SK-N-SH treated with all-trans-retinoic acid at 6 μM for 48 hours (cell line): ENCODE results near the gene ADAMTSL3.

Experiments
- ATAC-seq: fragments of 200-7000 bp; cut with Tn5 transposase; 3 replicates; pipeline ENCODE4 v1.9.1; 2020; ENCODE audit warnings: mild to moderate bottlenecking, moderate library complexity
- ARNTL ChIP-seq: fragments of 450-650 bp; formaldehyde crosslinking; IDR thresholded peaks from 2 replicates; pipeline ENCODE4 v1.5.0; 2020; ENCODE audit warnings: low read depth, mild to moderate bottlenecking, moderate library complexity, borderline replicate concordance
- BACH2 ChIP-seq: fragments of 250-450 bp; sonication (Bioruptor Pico); IDR thresholded peaks from 2 replicates; pipeline ENCODE4 v1.9.0; 2021; ENCODE audit warnings: mild to moderate bottlenecking, borderline replicate concordance
- CREB5 ChIP-seq: fragments of 250-450 bp; sonication (Bioruptor Pico); IDR thresholded peaks from 2 replicates; pipeline ENCODE4 v1.5.1; 2020; ENCODE audit warnings: low read depth, mild to moderate bottlenecking, moderate library complexity
- CSRNP3 ChIP-seq: fragments of 250-450 bp; sonication (Bioruptor Pico); IDR thresholded peaks from 2 replicates; pipeline ENCODE4 v1.5.1; 2021; ENCODE audit warnings: mild to moderate bottlenecking, moderate library complexity
- ESRRG ChIP-seq: fragments of 250-450 bp; sonication (Bioruptor Pico); IDR thresholded peaks from 2 replicates; pipeline ENCODE4 v1.6.1; 2021; ENCODE audit warnings: mild to moderate bottlenecking
- GLIS3 ChIP-seq: fragments of 250-450 bp; sonication (Bioruptor Pico); IDR thresholded peaks from 2 replicates; pipeline ENCODE4 v1.5.0; 2020; ENCODE audit warnings: mild to moderate bottlenecking, moderate library complexity
- PATZ1 ChIP-seq: fragments of 250-450 bp; sonication (Bioruptor Pico); IDR thresholded peaks from 2 replicates; pipeline ENCODE4 v1.8.0; 2020; ENCODE audit warnings: mild to moderate bottlenecking, moderate library complexity, borderline replicate concordance
- POU6F1 ChIP-seq: fragments of 250-450 bp; sonication (Bioruptor Pico); IDR thresholded peaks from 2 replicates; pipeline ENCODE4 v1.8.0; 2021; ENCODE audit warnings: low read depth, mild to moderate bottlenecking, moderate library complexity, borderline replicate concordance
- PPARA ChIP-seq: fragments of 250-450 bp; sonication (Bioruptor Pico); IDR thresholded peaks from 2 replicates; pipeline ENCODE4 v1.5.0; 2020; ENCODE audit warnings: mild to moderate bottlenecking, borderline replicate concordance
- RARB ChIP-seq: fragments of 250-450 bp; sonication (Bioruptor Pico); IDR thresholded peaks from 2 replicates; pipeline ENCODE4 v1.8.0; 2021; ENCODE audit warnings: mild to moderate bottlenecking, moderate library complexity
- TCF4 ChIP-seq: fragments of 250-450 bp; sonication (Bioruptor Pico); IDR thresholded peaks from 2 replicates; pipeline ENCODE4 v1.8.0; 2021; ENCODE audit warnings: mild to moderate bottlenecking, moderate library complexity, borderline replicate concordance
- TSHZ2 ChIP-seq: fragments of 250-450 bp; sonication (Bioruptor Pico); IDR thresholded peaks from 2 replicates; pipeline ENCODE4 v1.5.0; 2020; ENCODE audit warnings: mild to moderate bottlenecking, moderate library complexity
- ZC3H10 ChIP-seq: fragments of 250-450 bp; sonication (Bioruptor Pico); IDR thresholded peaks from 2 replicates; pipeline ENCODE4 v1.5.1; 2021; ENCODE audit warnings: mild to moderate bottlenecking, moderate library complexity
- ZFP3 ChIP-seq: fragments of 250-450 bp; sonication (Bioruptor Pico); IDR thresholded peaks from 2 replicates; pipeline ENCODE4 v1.5.0; 2020; ENCODE audit warnings: mild to moderate bottlenecking, moderate library complexity
- ZFP30 ChIP-seq: fragments of 450-650 bp; formaldehyde crosslinking; IDR thresholded peaks from 2 replicates; pipeline ENCODE4 v1.5.0; 2022; ENCODE audit warnings: mild to moderate bottlenecking, moderate library complexity
- ZNF70 ChIP-seq: fragments of 450-650 bp; formaldehyde crosslinking; IDR thresholded peaks from 2 replicates; pipeline ENCODE4 v1.5.0; 2020; ENCODE audit warnings: mild to moderate bottlenecking, moderate library complexity
- ZNF8 ChIP-seq: fragments of 450-650 bp; formaldehyde crosslinking; IDR thresholded peaks from 2 replicates; pipeline ENCODE4 v1.5.0; 2020; ENCODE audit warnings: mild to moderate bottlenecking, moderate library complexity

Gene ADAMTSL3

GRCh38 chr15:83943043-83943442 lies 289.1 kb downstream of the ADAMTSL3 start:
- no peak for ATAC-seq
- TF ChIP-seq TSHZ2 (no peak), RARB (CRISPR knock-in tag) (no peak), ZFP3 (CRISPR knock-in tag) (no peak), CSRNP3 (CRISPR knock-in tag) (no peak), ESRRG (no peak), POU6F1 (CRISPR knock-in tag) (no peak), ARNTL (CRISPR knock-in tag) (no peak), BACH2 (CRISPR knock-in tag) (no peak), ZFP30 (CRISPR knock-in tag) (no peak), GLIS3 (no peak), ZC3H10 (CRISPR knock-in tag) (no peak), ZNF70 (CRISPR knock-in tag) (no peak), ZNF8 (CRISPR knock-in tag) (no peak), TCF4 (no peak), PATZ1 (CRISPR knock-in tag) (no peak)

- ATAC-seq = no peak
- TF ChIP-seq ZC3H10 (CRISPR knock-in tag) (no peak), CREB5 (no peak), GLIS3 (no peak), ZNF70 (CRISPR knock-in tag) (no peak), PPARA (CRISPR knock-in tag) (no peak), ZFP30 (CRISPR knock-in tag) (no peak), CSRNP3 (CRISPR knock-in tag) (no peak), PATZ1 (CRISPR knock-in tag) (no peak)
Observed at GRCh38 chr15:83943849-83944404, 290.0 kb downstream of the ADAMTSL3 start.
